HG03460 (cell line): ENCODE measurements around the gene SETD1B.
"Not testable (repeated sequence)": the region's sequence is repeated elsewhere in the genome, so short reads cannot be mapped to it uniquely, and the experiment has no call there.

ENCODE experiments used
- ATAC-seq: cut with Tn5 transposase; IDR thresholded peaks from one replicate; pipeline ENCODE4 v1.9.1; 2021; ENCODE audit not compliant: unreplicated experiment

SETD1B gene

GRCh38 chr12:121852392-121852791 lies 48.6 kb downstream of the SETD1B start:
- ATAC-seq: not testable (repeated sequence)

GRCh38 chr12:121857322-121858246 lies 53.8 kb downstream of the SETD1B start:
- ATAC-seq: no peak

GRCh38 chr12:121858318-121858661 lies 54.5 kb downstream of the SETD1B start:
- no peak for ATAC-seq

GRCh38 chr12:121858662-121859572 lies 55.1 kb downstream of the SETD1B start, which contains the start of gene HPD:
TSS of gene HPD (minus strand) at chr12:121858859. CDS start at chr12:121858823, 36 bp downstream.
- no peak for ATAC-seq

GRCh38 chr12:121860257-121860656 lies 56.4 kb downstream of the SETD1B start:
- ATAC-seq: no peak

- not testable (repeated sequence) for ATAC-seq
Measured at GRCh38 chr12:121860699-121861098, 56.9 kb downstream of the SETD1B start.

GRCh38 chr12:121861636-121862254 lies 57.9 kb downstream of the SETD1B start:
- no peak for ATAC-seq

- ATAC-seq: no peak
Measured at GRCh38 chr12:121866331-121866730, 62.5 kb downstream of the SETD1B start.

- not testable (repeated sequence) for ATAC-seq
Measured at GRCh38 chr12:121869229-121869628, 65.4 kb downstream of the SETD1B start.

- no peak for ATAC-seq
Measured at GRCh38 chr12:121871467-121871866, 67.7 kb downstream of the SETD1B start.

GRCh38 chr12:121872546-121873215 lies 68.9 kb downstream of the SETD1B start:
- no peak for ATAC-seq

GRCh38 chr12:121873216-121873569 lies 69.4 kb downstream of the SETD1B start:
- ATAC-seq: no peak

GRCh38 chr12:121874071-121874470 lies 70.3 kb downstream of the SETD1B start:
- no peak for ATAC-seq

- ATAC-seq: no peak
Measured at GRCh38 chr12:121875582-121875981, 71.8 kb downstream of the SETD1B start.

GRCh38 chr12:121876080-121876447 lies 72.3 kb downstream of the SETD1B start:
- ATAC-seq: not testable (repeated sequence)
